ENCODE results near the gene PHF10.
A peak's percentile ranks its signal among the peaks of the same experiment; 100 is the strongest.

PHF10 gene

DNA sequence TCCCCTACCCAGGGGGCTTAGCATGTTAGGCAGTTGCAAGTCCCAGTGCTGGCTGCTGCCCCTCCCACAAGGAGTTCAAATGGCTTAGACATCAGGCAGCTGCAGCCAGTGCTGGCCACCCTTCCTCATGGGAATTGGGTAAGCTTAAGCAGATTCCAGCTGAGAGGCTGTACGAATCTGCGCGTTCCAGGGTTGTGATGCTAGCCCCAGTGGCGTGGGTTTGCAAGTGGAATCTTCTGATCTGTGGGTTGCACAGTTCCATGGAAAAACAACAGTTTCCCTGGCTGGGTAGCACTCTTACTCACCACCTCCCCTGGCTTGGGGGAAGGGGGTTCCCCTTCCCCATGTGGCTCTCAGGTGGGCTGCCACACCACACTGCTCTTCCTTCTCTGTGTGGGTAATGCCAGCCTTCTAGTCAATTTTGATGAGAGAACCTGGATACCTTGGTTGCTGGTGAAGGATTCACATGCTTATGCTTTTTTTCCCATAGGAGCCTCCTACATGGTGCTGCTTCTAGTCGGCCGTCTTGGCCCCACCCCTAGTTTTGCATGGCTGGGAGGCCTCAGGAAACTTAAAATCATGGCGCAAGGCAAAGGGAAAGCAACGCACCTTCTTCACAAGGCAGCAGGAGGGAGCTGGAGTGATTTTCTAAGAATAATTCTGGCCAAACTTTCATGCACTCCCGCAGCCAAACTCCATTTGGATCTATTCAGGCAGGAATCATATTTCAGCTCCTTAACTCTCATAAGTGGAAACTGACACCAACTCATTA is 14.1 kb upstream of the PHF10 start:
- no peak overlapping the region for H3K4me3 ChIP-seq (ENCODE audit: low read depth, low read length)
- DNase-seq (ENCODE audit: low read depth), result no peak
- TF ChIP-seq, protein P1, sequence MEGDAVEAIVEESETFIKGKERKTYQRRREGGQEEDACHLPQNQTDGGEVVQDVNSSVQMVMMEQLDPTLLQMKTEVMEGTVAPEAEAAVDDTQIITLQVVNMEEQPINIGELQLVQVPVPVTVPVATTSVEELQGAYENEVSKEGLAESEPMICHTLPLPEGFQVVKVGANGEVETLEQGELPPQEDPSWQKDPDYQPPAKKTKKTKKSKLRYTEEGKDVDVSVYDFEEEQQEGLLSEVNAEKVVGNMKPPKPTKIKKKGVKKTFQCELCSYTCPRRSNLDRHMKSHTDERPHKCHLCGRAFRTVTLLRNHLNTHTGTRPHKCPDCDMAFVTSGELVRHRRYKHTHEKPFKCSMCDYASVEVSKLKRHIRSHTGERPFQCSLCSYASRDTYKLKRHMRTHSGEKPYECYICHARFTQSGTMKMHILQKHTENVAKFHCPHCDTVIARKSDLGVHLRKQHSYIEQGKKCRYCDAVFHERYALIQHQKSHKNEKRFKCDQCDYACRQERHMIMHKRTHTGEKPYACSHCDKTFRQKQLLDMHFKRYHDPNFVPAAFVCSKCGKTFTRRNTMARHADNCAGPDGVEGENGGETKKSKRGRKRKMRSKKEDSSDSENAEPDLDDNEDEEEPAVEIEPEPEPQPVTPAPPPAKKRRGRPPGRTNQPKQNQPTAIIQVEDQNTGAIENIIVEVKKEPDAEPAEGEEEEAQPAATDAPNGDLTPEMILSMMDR (IDR thresholded peaks at IDR 0.05; ENCODE audit: insufficient read depth, low read depth, low read length, missing control alignments), result no peak

DNA sequence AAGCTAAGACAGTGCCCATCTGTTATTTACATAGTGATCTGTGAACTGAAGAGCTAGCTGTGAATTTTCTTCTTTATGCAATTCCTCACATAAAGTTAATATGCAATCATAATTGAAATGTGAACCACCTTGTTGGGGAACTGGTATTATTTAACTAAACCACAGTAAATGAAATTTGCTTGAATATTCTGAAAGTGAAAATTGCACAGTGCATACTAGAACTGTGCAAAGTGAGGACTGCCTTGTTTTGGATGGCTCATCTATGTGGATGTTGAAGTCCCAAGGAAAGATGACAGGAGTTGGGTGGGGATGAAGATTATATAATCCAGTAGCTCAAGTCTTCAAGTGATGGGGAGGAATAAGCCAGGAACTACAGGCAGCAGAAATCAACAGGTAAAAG is 5.7 kb upstream of the PHF10 start:
- H3K4me3 ChIP-seq (ENCODE audit: low read depth, low read length), result no peak overlapping the region
- TF ChIP-seq, protein P1 (IDR thresholded peaks at IDR 0.05; ENCODE audit: insufficient read depth, low read depth, low read length, missing control alignments), result no peak
- DNase-seq (ENCODE audit: low read depth), result no peak

DNA sequence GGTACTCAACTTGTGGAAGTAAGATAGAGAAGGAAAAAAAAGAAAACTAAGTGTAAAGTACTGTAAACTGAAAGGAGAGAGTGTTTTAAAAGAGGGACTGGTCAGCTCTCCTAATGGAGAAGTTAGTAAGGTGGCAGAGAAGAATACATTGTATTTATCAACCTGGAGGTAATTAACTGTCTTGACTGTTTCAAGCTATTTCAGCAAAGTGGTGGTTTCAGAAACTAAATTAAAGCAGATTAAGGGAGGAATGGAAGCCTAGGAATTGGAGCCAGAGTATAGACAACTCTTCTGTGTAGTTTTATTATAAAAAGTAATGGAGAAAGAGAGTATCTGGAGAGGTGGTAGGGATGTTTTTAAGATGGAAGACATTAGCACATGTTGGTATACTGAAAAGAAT is 2.7 kb upstream of the PHF10 start:
- no peak for DNase-seq (ENCODE audit: low read depth)
- TF ChIP-seq, protein P1 (IDR thresholded peaks at IDR 0.05; ENCODE audit: insufficient read depth, low read depth, low read length, missing control alignments), result no peak
- H3K4me3 ChIP-seq (ENCODE audit: low read depth, low read length), result no peak overlapping the region

DNA sequence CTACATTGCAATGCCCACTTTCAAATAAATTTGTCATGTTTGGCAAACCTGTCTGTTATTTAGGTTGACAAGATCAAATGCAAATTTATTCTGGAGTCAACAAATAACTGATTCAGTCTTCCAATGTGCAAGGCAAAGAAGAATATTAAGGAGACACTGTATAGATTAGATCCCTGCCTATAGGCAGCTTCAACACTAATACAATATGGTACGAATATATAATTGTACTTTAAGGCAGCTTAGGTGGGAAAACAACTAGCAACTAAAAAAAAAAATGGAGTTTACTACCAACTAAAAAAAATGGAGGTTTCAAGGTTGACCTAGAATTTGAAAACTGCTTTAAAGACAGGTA is 1.7 kb upstream of the PHF10 start:
- DNase-seq (ENCODE audit: low read depth), result no peak
- TF ChIP-seq, protein P1 (IDR thresholded peaks at IDR 0.05; ENCODE audit: insufficient read depth, low read depth, low read length, missing control alignments), result no peak
- H3K4me3 ChIP-seq (ENCODE audit: low read depth, low read length), result no peak overlapping the region

DNA sequence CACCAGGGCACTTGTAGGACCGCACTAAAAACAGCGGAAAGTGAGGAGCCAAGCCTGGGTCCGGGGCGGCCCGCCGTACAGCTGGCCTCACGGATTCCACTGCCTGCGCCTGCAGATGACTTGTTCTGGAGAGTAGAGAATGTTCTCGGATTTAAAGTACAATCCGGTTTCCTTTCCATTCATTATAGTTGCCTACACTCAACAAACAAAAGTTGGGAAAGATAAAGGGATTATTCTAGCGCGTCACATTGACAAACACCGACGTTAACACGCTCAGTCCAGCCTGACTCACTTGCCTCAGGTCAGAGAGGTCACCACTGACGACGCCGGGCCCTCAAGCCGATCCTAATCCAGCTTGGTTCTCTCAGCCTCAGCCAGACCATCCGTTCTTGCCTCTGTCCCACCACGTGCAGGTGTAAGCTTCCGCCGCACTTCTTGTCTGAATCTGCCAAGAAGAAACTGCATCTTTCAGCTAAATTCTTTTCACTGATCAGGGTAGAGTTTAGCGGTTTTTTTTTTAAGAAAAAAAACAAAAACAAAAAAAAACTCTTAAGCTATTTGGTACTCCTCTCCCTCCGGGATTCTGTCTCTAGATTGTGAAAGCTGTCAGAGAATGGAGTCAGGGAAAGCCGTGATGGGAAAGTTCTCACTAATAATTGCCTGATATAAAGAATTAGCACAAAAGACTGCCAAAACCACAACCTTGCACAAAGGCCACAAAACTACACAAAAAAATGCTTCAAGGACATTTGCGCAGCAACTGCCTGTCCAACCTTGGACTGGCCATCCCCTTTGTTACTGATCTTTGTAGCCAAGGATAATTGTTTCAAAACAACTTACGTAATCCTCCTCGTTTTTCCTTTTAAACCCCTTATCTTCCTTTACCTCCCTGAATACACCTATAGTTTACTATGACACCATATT is 1.1 kb upstream of the PHF10 start:
- DNase-seq (ENCODE audit: low read depth), result peak; percentile 11
- H3K4me3 ChIP-seq (ENCODE audit: low read depth, low read length), result peak overlapping the region; percentile 58
- TF ChIP-seq, protein P1 (IDR thresholded peaks at IDR 0.05; ENCODE audit: insufficient read depth, low read depth, low read length, missing control alignments), result no peak

DNA sequence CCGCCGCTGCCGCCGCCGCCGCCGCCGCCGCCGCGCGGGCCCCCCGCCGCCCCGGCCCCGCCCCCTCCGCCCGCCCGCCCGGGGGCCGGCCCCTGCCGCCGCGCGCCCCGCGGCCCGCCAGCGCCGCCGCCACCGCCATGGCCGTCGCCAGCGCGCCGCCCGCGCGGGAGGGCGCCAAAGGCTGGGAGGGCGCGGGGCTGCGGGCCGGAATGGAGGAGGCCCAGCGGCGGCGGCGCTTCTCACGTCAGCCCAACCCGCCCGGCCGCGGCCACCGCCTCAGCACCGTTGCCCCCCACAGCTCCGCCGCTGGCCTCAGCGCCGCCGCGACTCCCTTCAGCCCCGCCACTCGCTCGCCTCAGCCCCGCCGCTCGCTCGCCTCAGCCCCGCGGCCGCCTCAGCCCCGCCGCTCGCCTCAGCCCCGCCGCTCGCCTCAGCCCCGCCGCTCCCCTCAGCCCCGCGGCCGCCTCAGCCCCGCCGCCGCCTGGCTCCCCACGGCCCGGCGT is 258 bp downstream of the PHF10 start:
- peak; percentile 51 for DNase-seq (ENCODE audit: low read depth)
- TF ChIP-seq, protein P1 (IDR thresholded peaks at IDR 0.05; ENCODE audit: insufficient read depth, low read depth, low read length, missing control alignments), result no peak
- H3K4me3 ChIP-seq (ENCODE audit: low read depth, low read length), result no peak overlapping the region; the same call in 1 of the 2 replicates
